Fibroblast of lung (primary cell): ENCODE measurements around the gene ANKUB1. TPM values are rescaled to one million over a fixed set of nuclear protein-coding genes. Genes with fewer than 3 reads are reported as not detected.

Source experiments
- DNase-seq, 2 donors: peaks; one replicate each; pipeline versions ENCODE4 v3.0.0 to v3.0.0-alpha.2; 2010; ENCODE audit warnings: low read depth in 2 of 2
- H2AFZ ChIP-seq: 2 replicates; pipeline ENCODE4 v1.5.1; 2012; ENCODE audit warnings: low read length, control low read depth, inconsistent platforms
- H3K27ac ChIP-seq: 2 replicates; pipeline ENCODE4 v1.5.1; 2011; ENCODE audit warnings: low read length, control low read depth; ENCODE audit not compliant: insufficient read depth
- H3K27me3 ChIP-seq: 2 replicates; pipeline ENCODE4 v1.5.1; 2011; ENCODE audit warnings: mild to moderate bottlenecking, low read length; ENCODE audit not compliant: control insufficient read depth, insufficient read depth
- H3K36me3 ChIP-seq: 2 replicates; pipeline ENCODE4 v1.5.1; 2011; ENCODE audit warnings: low read length; ENCODE audit not compliant: control insufficient read depth, insufficient read depth
- H3K4me1 ChIP-seq: 2 replicates; pipeline ENCODE4 v1.5.1; 2011; ENCODE audit warnings: low read length; ENCODE audit not compliant: control insufficient read depth, insufficient read depth; ENCODE audit errors: extremely low read depth
- H3K4me2 ChIP-seq: 2 replicates; pipeline ENCODE4 v1.5.1; 2011; ENCODE audit warnings: low read length, control low read depth; ENCODE audit not compliant: insufficient read depth; ENCODE audit errors: extremely low read depth
- H3K4me3 ChIP-seq, 4 experiments: fragments of 200-600 bp in 1 of 4; sonication (generic) in 1 of 4; replicated peaks in 1 of 4; 2 replicates each; pipeline ENCODE4 v1.5.1; 2011 to 2016; ENCODE audit warnings: low read length in 4 of 4, low read depth in 3 of 4, mild to moderate bottlenecking in 3 of 4, control low read depth in 2 of 4, inconsistent platforms in 1 of 4, mixed read lengths in 1 of 4; ENCODE audit not compliant: insufficient read depth in 1 of 4; ENCODE audit errors: control extremely low read depth in 1 of 4
- H3K79me2 ChIP-seq: 2 replicates; pipeline ENCODE4 v1.5.1; 2012; ENCODE audit warnings: mild to moderate bottlenecking, low read length, inconsistent platforms; ENCODE audit not compliant: control insufficient read depth, insufficient read depth
- H3K9ac ChIP-seq: 2 replicates; pipeline ENCODE4 v1.5.1; 2011; ENCODE audit warnings: mild to moderate bottlenecking, low read length, control low read depth; ENCODE audit not compliant: insufficient read depth
- H3K9me3 ChIP-seq: 2 replicates; pipeline ENCODE4 v1.5.1; 2012; ENCODE audit warnings: low read depth, low read length; ENCODE audit not compliant: control insufficient read depth, insufficient read depth
- H4K20me1 ChIP-seq: 2 replicates; pipeline ENCODE4 v1.5.1; 2011; ENCODE audit warnings: low read length; ENCODE audit not compliant: control insufficient read depth, insufficient read depth; ENCODE audit errors: extremely low read depth
- CTCF ChIP-seq, 2 donors: IDR thresholded peaks in 1 of 2; conservative IDR thresholded peaks in 1 of 2; 1 replicate in 1 of 2; 2 replicates in 1 of 2; pipeline ENCODE4 v1.5.1; 2011 to 2012; ENCODE audit warnings: low read length in 2 of 2, control low read depth in 1 of 2, inconsistent platforms in 1 of 2, low read depth in 1 of 2, mild to moderate bottlenecking in 1 of 2
- EZH2 ChIP-seq: IDR thresholded peaks from 2 replicates; pipeline ENCODE4 v1.5.1; 2012; ENCODE audit warnings: low read length, control low read depth, mild to moderate bottlenecking; ENCODE audit errors: missing control alignments
- polyA plus RNA-seq, 2 donors: library from polyadenylated mRNA; depleted of rRNA in 1 of 2; stranded (reverse) in 1 of 2; unstranded in 1 of 2; fragments of >200 nt; gene quantifications; 2 replicates each; pipeline ENCODE4 v1.2.1, GENCODE V29; 2011 to 2012; ENCODE audit warnings: missing spikeins in 1 of 2
- total RNA-seq: library from RNA; depleted of rRNA; stranded (reverse); fragments of >200 nt; gene quantifications from 2 replicates; pipeline ENCODE4 v1.2.1, GENCODE V29; 2014

The ANKUB1 gene
- total and polyA plus RNA-seq, 2 donors (not counting 1 experiment from before 2014, with no cell fraction given) = not detected

GRCh38 chr3:149783576-149783975 is 8.8 kb downstream of the ANKUB1 start:
- H3K79me2 ChIP-seq = no peaks in the 10 kb centered on the region
- TF ChIP-seq CTCF (conservative IDR thresholded peaks at IDR 0.05 in 1 of 2, IDR thresholded peaks at IDR 0.05 in 1 of 2; ENCODE audit: low read depth in 1 of 2, low read length in 2 of 2) = no peak
- TF ChIP-seq EZH2 = no peak
- DNase-seq = peak; percentile 17 to 91
- H3K4me2 ChIP-seq = peak overlapping the region; percentile 60
- peaks cover 9% of the 10 kb centered on the region for H3K4me1 ChIP-seq
- no peaks in the 10 kb centered on the region for H3K27me3 ChIP-seq
- no peak overlapping the region for H3K27ac ChIP-seq
- H3K36me3 ChIP-seq = no peaks in the 10 kb centered on the region
- H3K9ac ChIP-seq = no peak overlapping the region
- no peaks in the 10 kb centered on the region for H4K20me1 ChIP-seq
- H2AFZ ChIP-seq = peak overlapping the region; percentile 8
- H3K4me3 ChIP-seq = no peak overlapping the region
- no peaks in the 10 kb centered on the region for H3K9me3 ChIP-seq

GRCh38 chr3:149781741-149782140 is 10.6 kb downstream of the ANKUB1 start:
- DNase-seq = no peak
- H2AFZ ChIP-seq = no peak overlapping the region
- H3K4me2 ChIP-seq = no peak overlapping the region
- H3K9ac ChIP-seq = no peak overlapping the region
- H3K9me3 ChIP-seq = no peaks in the 10 kb centered on the region
- no peaks in the 10 kb centered on the region for H3K79me2 ChIP-seq
- no peaks in the 10 kb centered on the region for H4K20me1 ChIP-seq
- H3K4me1 ChIP-seq = peaks cover 9% of the 10 kb centered on the region
- no peaks in the 10 kb centered on the region for H3K36me3 ChIP-seq
- TF ChIP-seq EZH2 (no peak), CTCF (conservative IDR thresholded peaks at IDR 0.05 in 1 of 2, IDR thresholded peaks at IDR 0.05 in 1 of 2; ENCODE audit: low read depth in 1 of 2, low read length in 2 of 2) (no peak)
- H3K27me3 ChIP-seq = no peaks in the 10 kb centered on the region
- H3K27ac ChIP-seq = no peak overlapping the region
- no peak overlapping the region for H3K4me3 ChIP-seq

- H2AFZ ChIP-seq = no peak overlapping the region
- peaks cover 9% of the 10 kb centered on the region for H3K4me1 ChIP-seq
- H3K9me3 ChIP-seq = no peaks in the 10 kb centered on the region
- H3K4me3 ChIP-seq = no peak overlapping the region
- no peak for DNase-seq
- TF ChIP-seq CTCF (conservative IDR thresholded peaks at IDR 0.05 in 1 of 2, IDR thresholded peaks at IDR 0.05 in 1 of 2; ENCODE audit: low read depth in 1 of 2, low read length in 2 of 2) = no peak
- TF ChIP-seq EZH2 = no peak
- H4K20me1 ChIP-seq = no peaks in the 10 kb centered on the region
- no peak overlapping the region for H3K27ac ChIP-seq
- H3K9ac ChIP-seq = no peak overlapping the region
- no peaks in the 10 kb centered on the region for H3K79me2 ChIP-seq
- no peak overlapping the region for H3K4me2 ChIP-seq
- no peaks in the 10 kb centered on the region for H3K36me3 ChIP-seq
- no peaks in the 10 kb centered on the region for H3K27me3 ChIP-seq
Measured at GRCh38 chr3:149781211-149781610, 11.1 kb downstream of the ANKUB1 start.
